ENCODE results near the gene GABRD. TPM values are rescaled to one million over a fixed set of nuclear protein-coding genes. Genes with fewer than 3 reads are reported as not detected.

GABRD gene
- total RNA-seq, 2 experiments from 2014 or later, result not detected

- no peak for TF ChIP-seq CTCF (IDR thresholded peaks at IDR 0.05)
- Mint-ChIP-seq H3K36me3 (ENCODE audit: low read depth) (no peaks in the 10 kb centered on the region), H3K4me1 (ENCODE audit: low read depth) (peaks cover 2% of the 10 kb centered on the region), H3K4me3 (no peak overlapping the region), H3K9me3 (no peaks in the 10 kb centered on the region), H3K27me3 (peaks cover 51% of the 10 kb centered on the region), H3K27ac (no peak overlapping the region)
- POLR2A ChIA-PET, result no interaction called here
- CTCF ChIA-PET, result no interaction called here
- DNase-seq (no peak), ATAC-seq (peak; percentile 43)
- intact Hi-C loops (cut with micrococcal nuclease), result no loop called here
Observed at GRCh38 chr1:2019571-2020309, 595 bp downstream of the GABRD start.

- Mint-ChIP-seq H3K27ac (no peak overlapping the region), H3K4me1 (ENCODE audit: low read depth) (peaks cover 2% of the 10 kb centered on the region), H3K9me3 (no peaks in the 10 kb centered on the region), H3K36me3 (ENCODE audit: low read depth) (no peaks in the 10 kb centered on the region), H3K27me3 (peaks cover 47% of the 10 kb centered on the region), H3K4me3 (no peak overlapping the region)
- ATAC-seq (no peak), DNase-seq (no peak)
- TF ChIP-seq CTCF (IDR thresholded peaks at IDR 0.05), result no peak
- intact Hi-C loops (cut with micrococcal nuclease), result no loop called here
- ChIA-PET POLR2A (no interaction called here), CTCF (no interaction called here)
Observed at GRCh38 chr1:2020310-2020655, 1.1 kb downstream of the GABRD start.

GRCh38 chr1:2021550-2021949 lies 2.4 kb downstream of the GABRD start:
- H3K4me3 Mint-ChIP-seq, result no peak overlapping the region
- ATAC-seq (no peak), DNase-seq (no peak)
- no peak overlapping the region for H3K27ac Mint-ChIP-seq
- H3K9me3 Mint-ChIP-seq, result no peaks in the 10 kb centered on the region
- peaks cover 2% of the 10 kb centered on the region for H3K4me1 Mint-ChIP-seq (ENCODE audit: low read depth)
- intact Hi-C loops (cut with micrococcal nuclease), result no loop called here
- POLR2A ChIA-PET, result no interaction called here
- no peak for TF ChIP-seq CTCF (IDR thresholded peaks at IDR 0.05)
- H3K36me3 Mint-ChIP-seq (ENCODE audit: low read depth), result no peaks in the 10 kb centered on the region
- CTCF ChIA-PET, result interaction anchor here (1.4 to 1.8 kb wide), 2 partner anchors 23 to 78 kb away, joined by 3 to 7 read pairs; no protein-coding TSS in a partner anchor
- peaks cover 41% of the 10 kb centered on the region for H3K27me3 Mint-ChIP-seq

- TF ChIP-seq CTCF (IDR thresholded peaks at IDR 0.05), result no peak
- Mint-ChIP-seq H3K4me3 (no peak overlapping the region), H3K27me3 (peaks cover 36% of the 10 kb centered on the region), H3K27ac (no peak overlapping the region), H3K9me3 (no peaks in the 10 kb centered on the region), H3K4me1 (ENCODE audit: low read depth) (peaks cover 2% of the 10 kb centered on the region), H3K36me3 (ENCODE audit: low read depth) (no peaks in the 10 kb centered on the region)
- ChIA-PET POLR2A (no interaction called here), CTCF (interaction anchor here (0.9 to 1.8 kb wide), 3 partner anchors 22 to 79 kb away, joined by 3 to 7 read pairs (median 4); no protein-coding TSS in a partner anchor)
- ATAC-seq (no peak), DNase-seq (no peak)
- intact Hi-C loops (cut with micrococcal nuclease), result no loop called here
Observed at GRCh38 chr1:2022063-2022770, 3.1 kb downstream of the GABRD start.

- ChIA-PET CTCF (interaction anchor here (0.9 kb wide), 1 partner anchor 63 kb away, joined by 4 read pairs; no protein-coding TSS in a partner anchor), POLR2A (no interaction called here)
- H3K36me3 Mint-ChIP-seq (ENCODE audit: low read depth), result no peaks in the 10 kb centered on the region
- peaks cover 28% of the 10 kb centered on the region for H3K27me3 Mint-ChIP-seq
- no peak overlapping the region for H3K4me3 Mint-ChIP-seq
- intact Hi-C loops (cut with micrococcal nuclease), result no loop called here
- no peaks in the 10 kb centered on the region for H3K9me3 Mint-ChIP-seq
- no peak for ATAC-seq
- peaks cover 2% of the 10 kb centered on the region for H3K4me1 Mint-ChIP-seq (ENCODE audit: low read depth)
- no peak overlapping the region for H3K27ac Mint-ChIP-seq
- TF ChIP-seq CTCF (IDR thresholded peaks at IDR 0.05), result no peak
- DNase-seq, result no peak
Observed at GRCh38 chr1:2023187-2023586, 4.0 kb downstream of the GABRD start.

Measured in activated CD8-positive, alpha-beta T cell treated with anti-CD3 and anti-CD28 coated beads for 36 hours (primary cell).